Activated CD8-positive, alpha-beta T cell treated with anti-CD3 and anti-CD28 coated beads, Interleukin-2, amount 10 ng/mL, durations not matched to agents 7 days and 5 days (primary cell): ENCODE results near the gene ESPN. TPM values are rescaled to one million over a fixed set of nuclear protein-coding genes. Genes with fewer than 3 reads are reported as not detected.
A peak's percentile ranks its signal among the peaks of the same experiment; 100 is the strongest.

Source experiments
- ATAC-seq: fragments of 150-1000 bp; cut with Tn5 transposase; one replicate; pipeline ENCODE4 v1.10.0; 2021; ENCODE audit warnings: moderate library complexity
- CTCF ChIA-PET: fragments of 350-600 bp; sonication (Branson Sonifier 250); formaldehyde crosslinking; loops from one replicate; lab custom pipeline; 2021; ENCODE audit warnings: antibody characterized with exemption; lab: Charles Lee
- POLR2A ChIA-PET: fragments of 350-600 bp; sonication (Branson Sonifier 250); formaldehyde crosslinking; loops from one replicate; lab custom pipeline; 2021; ENCODE audit warnings: antibody characterized with exemption; lab: Charles Lee
- DNase-seq: peaks from one replicate; pipeline ENCODE4 v3.0.0-alpha.2; 2020
- H3K27ac Mint-ChIP-seq: one replicate; pipeline ENCODE4 v1.8.0; 2021; ENCODE audit warnings: mild to moderate bottlenecking, mixed read lengths
- H3K27me3 Mint-ChIP-seq: one replicate; pipeline ENCODE4 v1.8.0; 2021; ENCODE audit warnings: low read depth, mixed read lengths
- H3K36me3 Mint-ChIP-seq: one replicate; pipeline ENCODE4 v1.8.0; 2021; ENCODE audit warnings: low read depth, mixed read lengths
- H3K4me1 Mint-ChIP-seq: one replicate; pipeline ENCODE4 v1.8.0; 2021; ENCODE audit warnings: low read depth, mixed read lengths
- H3K4me3 Mint-ChIP-seq: one replicate; pipeline ENCODE4 v1.8.0; 2021; ENCODE audit warnings: mild to moderate bottlenecking, mixed read lengths
- H3K9me3 Mint-ChIP-seq: one replicate; pipeline ENCODE4 v1.8.0; 2022; ENCODE audit warnings: mixed read lengths; ENCODE audit not compliant: insufficient read depth
- total RNA-seq, 2 experiments: library from RNA; stranded (reverse); gene quantifications; one replicate each; pipeline ENCODE4 v1.2.3, GENCODE V29; 2021

ESPN gene
- total RNA-seq, 2 experiments from 2014 or later = 0.61 to 1.0 TPM

- ATAC-seq (no peak), DNase-seq (no peak)
- H3K9me3 Mint-ChIP-seq = no peaks in the 10 kb centered on the region
- POLR2A ChIA-PET = interaction anchor here (0.6 kb wide), 1 partner anchor 12 kb away, joined by 3 read pairs; no protein-coding TSS in a partner anchor
- H3K36me3 Mint-ChIP-seq = no peaks in the 10 kb centered on the region
- CTCF ChIA-PET = no interaction called here
- peaks cover 17% of the 10 kb centered on the region for H3K27me3 Mint-ChIP-seq
- H3K27ac Mint-ChIP-seq = peak overlapping the region; percentile 34
- peaks cover 43% of the 10 kb centered on the region for H3K4me1 Mint-ChIP-seq
- peak overlapping the region; percentile 49 for H3K4me3 Mint-ChIP-seq
These were observed 71.2 kb downstream of the ESPN start for GRCh38 chr1:6495540-6496364.

GRCh38 chr1:6496365-6496721 is 71.8 kb downstream of the ESPN start:
- peaks cover 18% of the 10 kb centered on the region for H3K27me3 Mint-ChIP-seq
- H3K9me3 Mint-ChIP-seq = no peaks in the 10 kb centered on the region
- ATAC-seq = no peak
- ChIA-PET POLR2A (interaction anchor here (0.6 kb wide), 1 partner anchor 11 kb away, joined by 3 read pairs; no protein-coding TSS in a partner anchor), CTCF (no interaction called here)
- DNase-seq = no peak
- H3K36me3 Mint-ChIP-seq = no peaks in the 10 kb centered on the region
- H3K27ac Mint-ChIP-seq = no peak overlapping the region
- peak overlapping the region; percentile 49 for H3K4me3 Mint-ChIP-seq
- H3K4me1 Mint-ChIP-seq = peaks cover 39% of the 10 kb centered on the region

- Mint-ChIP-seq H3K9me3 (no peaks in the 10 kb centered on the region), H3K4me1 (peaks cover 34% of the 10 kb centered on the region), H3K27me3 (peaks cover 19% of the 10 kb centered on the region), H3K36me3 (no peaks in the 10 kb centered on the region), H3K4me3 (peak overlapping the region; percentile 49), H3K27ac (no peak overlapping the region)
- ChIA-PET CTCF (no interaction called here), POLR2A (no interaction called here)
- DNase-seq (no peak), ATAC-seq (no peak)
These were observed 72.3 kb downstream of the ESPN start for GRCh38 chr1:6496890-6497214.

- ChIA-PET CTCF (interaction anchor here (1.2 to 2.8 kb wide), 2 partner anchors 57 to 149 kb away, joined by 5 to 8 read pairs; partner anchors contain the start of genes NOL9 and TAS1R1), POLR2A (no interaction called here)
- Mint-ChIP-seq H3K4me1 (peaks cover 31% of the 10 kb centered on the region), H3K27ac (no peak overlapping the region), H3K9me3 (no peaks in the 10 kb centered on the region), H3K27me3 (peaks cover 19% of the 10 kb centered on the region), H3K4me3 (peak overlapping the region; percentile 63), H3K36me3 (no peaks in the 10 kb centered on the region)
- DNase-seq (peak; percentile 62), ATAC-seq (peak; percentile 81)
These were observed 72.8 kb downstream of the ESPN start for GRCh38 chr1:6497215-6497866.

- Mint-ChIP-seq H3K4me1 (peaks cover 24% of the 10 kb centered on the region), H3K36me3 (no peaks in the 10 kb centered on the region), H3K4me3 (peak overlapping the region; percentile 63), H3K9me3 (no peaks in the 10 kb centered on the region), H3K27ac (no peak overlapping the region), H3K27me3 (peaks cover 19% of the 10 kb centered on the region)
- no peak for DNase-seq
- POLR2A ChIA-PET = no interaction called here
- ATAC-seq = no peak
- CTCF ChIA-PET = interaction anchor here (1.2 to 2.8 kb wide), 2 partner anchors 57 to 148 kb away, joined by 5 to 8 read pairs; partner anchors contain the start of genes NOL9 and TAS1R1
These were observed 73.4 kb downstream of the ESPN start for GRCh38 chr1:6497867-6498575.

GRCh38 chr1:6498576-6499111 is 74.1 kb downstream of the ESPN start:
- Mint-ChIP-seq H3K9me3 (no peaks in the 10 kb centered on the region), H3K27me3 (peaks cover 19% of the 10 kb centered on the region), H3K36me3 (no peaks in the 10 kb centered on the region), H3K27ac (no peak overlapping the region), H3K4me3 (no peak overlapping the region), H3K4me1 (peaks cover 20% of the 10 kb centered on the region)
- ChIA-PET CTCF (interaction anchor here (1.2 to 2.8 kb wide), 2 partner anchors 56 to 148 kb away, joined by 5 to 8 read pairs; partner anchors contain the start of genes NOL9 and TAS1R1), POLR2A (interaction anchor here (0.8 to 1.1 kb wide), 2 partner anchors 9 to 56 kb away, joined by 3 read pairs; partner anchors contain the start of gene NOL9)
- ATAC-seq (no peak), DNase-seq (no peak)

- H3K4me1 Mint-ChIP-seq = peaks cover 20% of the 10 kb centered on the region
- H3K9me3 Mint-ChIP-seq = no peaks in the 10 kb centered on the region
- ATAC-seq (no peak), DNase-seq (no peak)
- no peak overlapping the region for H3K27ac Mint-ChIP-seq
- no peak overlapping the region for H3K4me3 Mint-ChIP-seq
- H3K27me3 Mint-ChIP-seq = peaks cover 19% of the 10 kb centered on the region
- no peaks in the 10 kb centered on the region for H3K36me3 Mint-ChIP-seq
- CTCF ChIA-PET = interaction anchor here (0.8 to 2.8 kb wide), 2 partner anchors 9 to 147 kb away, joined by 4 to 8 read pairs; no protein-coding TSS in a partner anchor
- POLR2A ChIA-PET = interaction anchor here (0.8 to 1.1 kb wide), 2 partner anchors 9 to 55 kb away, joined by 3 read pairs; partner anchors contain the start of gene NOL9
These were observed 74.7 kb downstream of the ESPN start for GRCh38 chr1:6499296-6499695.

GRCh38 chr1:6500544-6501278 is 76.1 kb downstream of the ESPN start:
- Mint-ChIP-seq H3K36me3 (no peaks in the 10 kb centered on the region), H3K27me3 (peaks cover 18% of the 10 kb centered on the region), H3K4me3 (no peak overlapping the region), H3K9me3 (no peaks in the 10 kb centered on the region), H3K27ac (no peak overlapping the region), H3K4me1 (peaks cover 17% of the 10 kb centered on the region)
- ATAC-seq (no peak), DNase-seq (no peak)
- ChIA-PET POLR2A (no interaction called here), CTCF (no interaction called here)

GRCh38 chr1:6501279-6501813 is 76.8 kb downstream of the ESPN start:
- Mint-ChIP-seq H3K36me3 (no peaks in the 10 kb centered on the region), H3K4me3 (no peak overlapping the region), H3K4me1 (peaks cover 11% of the 10 kb centered on the region), H3K27me3 (peaks cover 12% of the 10 kb centered on the region), H3K9me3 (no peaks in the 10 kb centered on the region), H3K27ac (peak overlapping the region; percentile 1)
- ChIA-PET CTCF (no interaction called here), POLR2A (no interaction called here)
- ATAC-seq (no peak), DNase-seq (no peak)

GRCh38 chr1:6502000-6502891 is 77.7 kb downstream of the ESPN start:
- ATAC-seq (no peak), DNase-seq (no peak)
- Mint-ChIP-seq H3K4me3 (no peak overlapping the region), H3K36me3 (no peaks in the 10 kb centered on the region), H3K27ac (no peak overlapping the region), H3K9me3 (no peaks in the 10 kb centered on the region), H3K27me3 (peaks cover 9% of the 10 kb centered on the region), H3K4me1 (peaks cover 11% of the 10 kb centered on the region)
- ChIA-PET POLR2A (no interaction called here), CTCF (no interaction called here)
